Neural cell (in vitro differentiated cells): Measurements from ENCODE around the gene SLC6A20. TPM values are rescaled to one million over a fixed set of nuclear protein-coding genes. Genes with fewer than 3 reads are reported as not detected.

Source experiments
- H2AFZ ChIP-seq: fragments of 200-600, 300-800 bp; sonication (generic), shearing (Covaris generic); 2 replicates; pipeline ENCODE4 v1.6.0; 2014; ENCODE audit warnings: low read depth, mild to moderate bottlenecking, antibody characterized with exemption, low read length, moderate library complexity
- H3F3A ChIP-seq: fragments of 200-600 bp; shearing (Covaris generic); 2 replicates; pipeline ENCODE4 v1.6.1; 2016; ENCODE audit warnings: mild to moderate bottlenecking, moderate library complexity, mixed read lengths, antibody characterized with exemption, low read length; ENCODE audit not compliant: insufficient read depth, poor library complexity, severe bottlenecking
- H3K27ac ChIP-seq: fragments of 200-600, 300-800 bp; sonication (generic), shearing (Covaris generic); 2 replicates; pipeline ENCODE4 v1.5.1; 2014; ENCODE audit warnings: mild to moderate bottlenecking, low read length, moderate library complexity
- H3K27me3 ChIP-seq: fragments of 300-800, 200-600 bp; sonication (generic), shearing (Covaris generic); 2 replicates; pipeline ENCODE4 v1.6.0; 2014; ENCODE audit warnings: mild to moderate bottlenecking, low read depth, low read length, moderate library complexity; ENCODE audit not compliant: insufficient read depth
- H3K36me3 ChIP-seq: fragments of 300-800, 200-600 bp; sonication (generic), shearing (Covaris generic); 2 replicates; pipeline ENCODE4 v1.5.1; 2014; ENCODE audit warnings: mild to moderate bottlenecking, antibody characterized with exemption, low read length, moderate library complexity; ENCODE audit not compliant: insufficient read depth
- H3K4me2 ChIP-seq: fragments of 300-800, 200-600 bp; sonication (generic), shearing (Covaris generic); 2 replicates; pipeline ENCODE4 v1.6.0; 2014; ENCODE audit warnings: mild to moderate bottlenecking, low read length
- H3K4me3 ChIP-seq: fragments of 300-800, 200-600 bp; sonication (generic), shearing (Covaris generic); 2 replicates; pipeline ENCODE4 v1.5.1; 2014; ENCODE audit warnings: mild to moderate bottlenecking, low read length, moderate library complexity
- H3K79me2 ChIP-seq: fragments of 200-600 bp; shearing (Covaris generic); replicated peaks from 2 replicates; pipeline ENCODE4 v1.6.0; 2014; ENCODE audit warnings: mild to moderate bottlenecking, low read length, moderate library complexity; ENCODE audit not compliant: insufficient read depth
- H3K9ac ChIP-seq: fragments of 300-800, 200-600 bp; sonication (generic), shearing (Covaris generic); 2 replicates; pipeline ENCODE4 v1.6.1; 2016; ENCODE audit warnings: mild to moderate bottlenecking, low read length, mixed read lengths
- H3K9me2 ChIP-seq: fragments of 200-600 bp; shearing (Covaris generic); 2 replicates; pipeline ENCODE4 v1.6.1; 2016; ENCODE audit warnings: mild to moderate bottlenecking, low read length, mixed read lengths; ENCODE audit not compliant: insufficient read depth
- H3K9me3 ChIP-seq: fragments of 200-600, 300-800 bp; sonication (generic), shearing (Covaris generic); 2 replicates; pipeline ENCODE4 v1.6.1; 2016; ENCODE audit warnings: mild to moderate bottlenecking, mixed run types, low read length, moderate library complexity, mixed read lengths
- H4K20me1 ChIP-seq: fragments of 200-600 bp; shearing (Covaris generic); 2 replicates; pipeline ENCODE4 v1.6.1; 2016; ENCODE audit warnings: mild to moderate bottlenecking, mixed run types; ENCODE audit not compliant: insufficient read depth
- EP300 ChIP-seq: fragments of 450-650 bp; conservative IDR thresholded peaks from 2 replicates; pipeline ENCODE4 v1.6.1; 2014; ENCODE audit warnings: antibody characterized with exemption, mild to moderate bottlenecking, moderate library complexity; ENCODE audit not compliant: poor library complexity, severe bottlenecking
- EZH2 ChIP-seq: fragments of 200-600, 300-800 bp; shearing (Covaris generic), sonication (generic); IDR thresholded peaks from 2 replicates; pipeline ENCODE4 v1.6.1; 2014; ENCODE audit warnings: antibody characterized with exemption, low read length, borderline replicate concordance, mild to moderate bottlenecking; ENCODE audit not compliant: insufficient read depth, poor library complexity, severe bottlenecking
- MXI1 ChIP-seq: fragments of 450-650 bp; conservative IDR thresholded peaks from 2 replicates; pipeline ENCODE4 v1.6.1; 2014; ENCODE audit warnings: antibody characterized with exemption, mild to moderate bottlenecking; ENCODE audit not compliant: poor library complexity, severe bottlenecking
- POLR2AphosphoS5 ChIP-seq: IDR thresholded peaks from 2 replicates; pipeline ENCODE4 v1.6.1; 2012
- RAD21 ChIP-seq: fragments of 450-650 bp; conservative IDR thresholded peaks from 2 replicates; pipeline ENCODE4 v1.6.1; 2014; ENCODE audit warnings: antibody characterized with exemption, mild to moderate bottlenecking, moderate library complexity
- SMC3 ChIP-seq: fragments of 450-650 bp; conservative IDR thresholded peaks from 2 replicates; pipeline ENCODE4 v1.6.1; 2014; ENCODE audit warnings: antibody characterized with exemption, mild to moderate bottlenecking, moderate library complexity; ENCODE audit not compliant: poor library complexity
- TAF1 ChIP-seq: IDR thresholded peaks from 2 replicates; pipeline ENCODE4 v1.6.1; 2012; ENCODE audit warnings: low read depth
- polyA plus RNA-seq: library from polyadenylated mRNA; depleted of rRNA; stranded (reverse); fragments of >200 nt; gene quantifications from 2 replicates; pipeline ENCODE4 v1.2.3, GENCODE V29; 2014
- TF ChIP-seq, protein P1 (sequence below): fragments of 450-650 bp; IDR thresholded peaks from 2 replicates; pipeline ENCODE4 v1.5.1; 2014; ENCODE audit warnings: antibody characterized with exemption, mild to moderate bottlenecking, moderate library complexity; ENCODE audit not compliant: poor library complexity, severe bottlenecking
- TF ChIP-seq, protein P2 (sequence below): IDR thresholded peaks from 2 replicates; pipeline ENCODE4 v1.6.1; 2012; ENCODE audit warnings: borderline replicate concordance

The SLC6A20 gene
- polyA plus RNA-seq, 1 donor from 2014 or later, result not detected

DNA sequence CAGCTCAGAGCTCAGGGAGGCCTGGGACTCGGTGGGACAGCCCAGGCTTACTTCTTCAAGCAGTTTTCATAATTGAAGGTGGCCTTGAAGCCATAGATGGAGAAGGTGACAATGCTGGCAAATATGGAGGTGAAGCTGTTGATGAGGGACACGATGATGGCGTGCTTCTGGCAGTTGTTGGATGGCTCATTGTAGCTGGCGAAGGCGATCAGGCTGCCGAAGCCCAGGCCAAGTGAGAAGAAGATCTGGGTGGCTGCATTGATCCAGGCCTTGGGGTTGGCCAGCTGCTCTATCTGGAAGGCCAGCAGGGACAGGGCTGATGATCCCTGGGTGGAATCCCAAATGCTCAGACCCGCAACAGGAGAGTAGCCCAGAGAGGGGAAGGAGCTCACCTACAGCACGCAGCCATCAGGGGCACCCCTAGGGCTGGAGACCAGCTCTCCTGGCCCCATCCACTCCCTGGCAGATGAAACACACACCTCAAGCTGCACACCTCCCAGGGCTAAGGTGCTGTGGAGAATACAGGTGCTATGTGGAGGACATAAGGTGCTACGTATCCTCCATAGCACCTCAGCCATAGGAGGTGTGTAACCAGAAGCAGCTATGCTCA is 25.1 kb downstream of the SLC6A20 start:
- Histone ChIP-seq H3K36me3 (no peaks in the 10 kb centered on the region), H3K79me2 (no peaks in the 10 kb centered on the region), H3F3A (no peaks in the 10 kb centered on the region), H3K4me2 (no peak overlapping the region), H3K27me3 (no peaks in the 10 kb centered on the region), H3K27ac (no peak overlapping the region), H4K20me1 (no peaks in the 10 kb centered on the region), H3K9ac (no peak overlapping the region), H2AFZ (no peak overlapping the region), H3K4me3 (no peak overlapping the region), H3K9me2 (no peaks in the 10 kb centered on the region), H3K9me3 (no peaks in the 10 kb centered on the region)
- TF ChIP-seq, protein P1, sequence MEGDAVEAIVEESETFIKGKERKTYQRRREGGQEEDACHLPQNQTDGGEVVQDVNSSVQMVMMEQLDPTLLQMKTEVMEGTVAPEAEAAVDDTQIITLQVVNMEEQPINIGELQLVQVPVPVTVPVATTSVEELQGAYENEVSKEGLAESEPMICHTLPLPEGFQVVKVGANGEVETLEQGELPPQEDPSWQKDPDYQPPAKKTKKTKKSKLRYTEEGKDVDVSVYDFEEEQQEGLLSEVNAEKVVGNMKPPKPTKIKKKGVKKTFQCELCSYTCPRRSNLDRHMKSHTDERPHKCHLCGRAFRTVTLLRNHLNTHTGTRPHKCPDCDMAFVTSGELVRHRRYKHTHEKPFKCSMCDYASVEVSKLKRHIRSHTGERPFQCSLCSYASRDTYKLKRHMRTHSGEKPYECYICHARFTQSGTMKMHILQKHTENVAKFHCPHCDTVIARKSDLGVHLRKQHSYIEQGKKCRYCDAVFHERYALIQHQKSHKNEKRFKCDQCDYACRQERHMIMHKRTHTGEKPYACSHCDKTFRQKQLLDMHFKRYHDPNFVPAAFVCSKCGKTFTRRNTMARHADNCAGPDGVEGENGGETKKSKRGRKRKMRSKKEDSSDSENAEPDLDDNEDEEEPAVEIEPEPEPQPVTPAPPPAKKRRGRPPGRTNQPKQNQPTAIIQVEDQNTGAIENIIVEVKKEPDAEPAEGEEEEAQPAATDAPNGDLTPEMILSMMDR, result no peak
- TF ChIP-seq, protein P2, sequence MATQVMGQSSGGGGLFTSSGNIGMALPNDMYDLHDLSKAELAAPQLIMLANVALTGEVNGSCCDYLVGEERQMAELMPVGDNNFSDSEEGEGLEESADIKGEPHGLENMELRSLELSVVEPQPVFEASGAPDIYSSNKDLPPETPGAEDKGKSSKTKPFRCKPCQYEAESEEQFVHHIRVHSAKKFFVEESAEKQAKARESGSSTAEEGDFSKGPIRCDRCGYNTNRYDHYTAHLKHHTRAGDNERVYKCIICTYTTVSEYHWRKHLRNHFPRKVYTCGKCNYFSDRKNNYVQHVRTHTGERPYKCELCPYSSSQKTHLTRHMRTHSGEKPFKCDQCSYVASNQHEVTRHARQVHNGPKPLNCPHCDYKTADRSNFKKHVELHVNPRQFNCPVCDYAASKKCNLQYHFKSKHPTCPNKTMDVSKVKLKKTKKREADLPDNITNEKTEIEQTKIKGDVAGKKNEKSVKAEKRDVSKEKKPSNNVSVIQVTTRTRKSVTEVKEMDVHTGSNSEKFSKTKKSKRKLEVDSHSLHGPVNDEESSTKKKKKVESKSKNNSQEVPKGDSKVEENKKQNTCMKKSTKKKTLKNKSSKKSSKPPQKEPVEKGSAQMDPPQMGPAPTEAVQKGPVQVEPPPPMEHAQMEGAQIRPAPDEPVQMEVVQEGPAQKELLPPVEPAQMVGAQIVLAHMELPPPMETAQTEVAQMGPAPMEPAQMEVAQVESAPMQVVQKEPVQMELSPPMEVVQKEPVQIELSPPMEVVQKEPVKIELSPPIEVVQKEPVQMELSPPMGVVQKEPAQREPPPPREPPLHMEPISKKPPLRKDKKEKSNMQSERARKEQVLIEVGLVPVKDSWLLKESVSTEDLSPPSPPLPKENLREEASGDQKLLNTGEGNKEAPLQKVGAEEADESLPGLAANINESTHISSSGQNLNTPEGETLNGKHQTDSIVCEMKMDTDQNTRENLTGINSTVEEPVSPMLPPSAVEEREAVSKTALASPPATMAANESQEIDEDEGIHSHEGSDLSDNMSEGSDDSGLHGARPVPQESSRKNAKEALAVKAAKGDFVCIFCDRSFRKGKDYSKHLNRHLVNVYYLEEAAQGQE, result no peak
- TF ChIP-seq MXI1 (no peak), TAF1 (no peak), EP300 (no peak), EZH2 (no peak), RAD21 (no peak), SMC3 (no peak), POLR2AphosphoS5 (no peak)

DNA sequence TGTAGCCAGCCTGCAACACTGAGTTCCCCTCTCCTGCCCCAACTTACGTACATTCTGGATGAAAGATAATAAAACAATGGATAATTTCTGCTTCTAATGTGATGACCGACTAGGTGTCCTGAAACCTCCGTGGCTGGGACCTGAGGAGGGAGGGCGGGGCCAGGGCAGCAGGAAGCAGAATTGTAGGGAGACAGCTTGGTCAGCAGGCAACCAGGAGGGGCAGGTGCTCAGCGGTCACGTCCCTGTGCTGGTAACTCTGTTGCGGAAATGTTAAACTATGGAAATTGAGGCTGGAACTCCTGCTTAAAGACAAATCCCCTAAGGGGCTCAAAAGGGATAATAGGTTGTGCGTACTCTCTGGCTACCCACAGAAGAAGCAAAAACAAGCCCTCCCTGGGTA is 30.4 kb downstream of the SLC6A20 start:
- H3K27ac ChIP-seq, result no peak overlapping the region

More for the DNA sequence above, 30.4 kb downstream of the SLC6A20 start:
- Histone ChIP-seq H3K9ac (no peak overlapping the region), H3F3A (no peaks in the 10 kb centered on the region), H3K9me3 (no peaks in the 10 kb centered on the region), H3K79me2 (no peaks in the 10 kb centered on the region), H3K9me2 (no peaks in the 10 kb centered on the region), H2AFZ (no peak overlapping the region), H3K27me3 (no peaks in the 10 kb centered on the region), H4K20me1 (no peaks in the 10 kb centered on the region), H3K36me3 (no peaks in the 10 kb centered on the region), H3K4me2 (no peak overlapping the region), H3K4me3 (no peak overlapping the region)
- TF ChIP-seq, protein P1, result no peak
- TF ChIP-seq, protein P2, result no peak
- TF ChIP-seq EZH2, result no peak
- no peak for TF ChIP-seq MXI1
- TF ChIP-seq TAF1, result no peak
- TF ChIP-seq POLR2AphosphoS5, result no peak
- TF ChIP-seq RAD21, result no peak
- no peak for TF ChIP-seq SMC3
- no peak for TF ChIP-seq EP300
